T-helper 1 cell (primary cell): ENCODE measurements around the gene SIDT2.
"Not testable (repeated sequence)": the region's sequence is repeated elsewhere in the genome, so short reads cannot be mapped to it uniquely, and the experiment has no call there.

Source experiments
- DNase-seq, 5 donors: peaks; one replicate each; pipeline ENCODE4 v3.0.0-alpha.2; 2012 to 2020
- total RNA-seq, 4 donors: gene quantifications; one replicate each; lab custom pipeline; 2026; lab: John Stamatoyannopoulos, UW

Gene SIDT2
- 58.1 to 82.3 (median 68.1) reads per million in 4 donors for total RNA-seq

DNA sequence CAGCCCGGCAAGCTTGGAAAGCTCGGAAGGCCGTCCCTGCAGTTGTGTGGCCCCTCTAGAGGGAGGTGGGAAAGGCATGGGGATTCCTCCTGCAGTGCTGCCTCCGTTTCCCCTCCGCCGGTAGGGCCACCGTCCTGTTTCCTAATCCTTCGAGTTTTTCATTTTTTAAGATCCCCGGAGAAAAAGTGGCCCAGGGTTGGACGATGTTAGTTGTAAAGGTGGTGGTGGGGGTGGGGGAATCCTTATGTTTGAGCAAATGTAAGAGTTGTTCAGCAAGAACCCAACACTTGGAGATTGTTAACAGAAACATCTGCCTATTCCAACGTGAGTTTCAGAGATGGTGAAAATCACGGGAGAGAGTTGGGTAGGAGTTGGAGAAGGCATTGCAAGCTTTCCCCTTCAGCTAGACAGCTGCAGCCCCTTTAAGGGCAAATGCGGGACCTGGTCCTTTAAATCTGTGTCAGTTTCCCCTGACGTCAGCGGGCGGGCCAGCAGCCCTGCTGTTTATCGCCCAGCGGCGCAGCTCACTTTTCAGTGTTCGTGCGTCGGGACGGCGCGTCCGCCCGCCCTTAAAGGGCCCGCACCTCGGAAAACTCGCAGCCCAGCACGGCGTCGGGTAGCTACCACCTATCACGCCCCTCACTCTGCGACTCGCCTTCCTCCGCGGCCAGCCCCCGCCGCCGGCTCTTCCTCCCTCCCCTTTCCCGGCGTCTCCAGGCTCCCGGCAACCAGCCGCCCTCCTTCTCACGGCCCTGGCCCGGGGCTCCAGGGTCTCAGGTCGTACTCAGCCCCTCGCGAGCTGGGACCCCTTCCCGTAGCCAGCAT is at the start of gene SIDT2:
SIDT2 (plus strand) TSS at position 534 of the 825 bp plus-strand sequence. CDS start 521 bp downstream, outside the sequence.
- DNase-seq, result peak; percentile 74 to 93 (median 84)

- not testable (repeated sequence) for DNase-seq
Measured at GRCh38 chr11:117130396-117130795, 48.1 kb upstream of the SIDT2 start.

DNA sequence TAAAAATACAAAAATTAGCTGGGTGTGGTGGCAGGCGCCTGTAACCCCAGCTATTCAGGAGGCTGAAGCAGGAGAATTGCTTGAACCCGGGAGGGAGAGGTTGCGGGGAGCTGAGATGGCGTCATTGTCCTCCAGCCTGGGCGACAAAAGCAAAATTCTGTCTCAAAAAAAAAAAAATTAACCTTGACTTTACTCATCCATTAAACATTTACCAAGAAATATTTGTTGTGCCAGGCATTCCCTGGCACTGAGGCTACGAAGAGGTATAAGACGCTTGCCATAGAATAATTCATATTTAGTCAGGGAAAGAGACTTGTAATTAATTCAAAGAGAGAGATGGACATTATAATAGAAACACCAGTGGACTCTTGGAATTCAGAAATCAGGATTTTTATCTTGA is 47.7 kb upstream of the SIDT2 start:
- DNase-seq, result no peak

DNA sequence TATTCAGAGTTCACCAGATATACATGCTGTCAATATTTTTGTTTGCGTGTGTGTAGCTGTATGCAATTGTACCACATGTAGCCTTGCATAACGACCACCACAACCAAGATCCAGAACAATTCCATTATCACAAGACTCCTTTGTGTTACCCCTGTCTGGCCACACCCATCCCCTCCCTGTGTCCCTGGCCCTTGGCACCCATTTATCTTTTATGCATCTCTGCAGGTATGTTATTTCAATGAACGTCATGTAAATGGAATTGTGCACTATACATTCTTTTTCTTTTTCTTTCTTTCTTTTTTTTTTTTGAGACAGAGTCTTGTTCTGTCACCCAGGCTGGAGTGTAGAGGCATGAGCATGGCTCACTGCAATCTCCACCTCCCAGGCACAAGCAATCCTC is 44.1 kb upstream of the SIDT2 start:
- no peak for DNase-seq

- DNase-seq, result not testable (repeated sequence)
Measured at GRCh38 chr11:117134979-117135378, 43.6 kb upstream of the SIDT2 start.

- not testable (repeated sequence) for DNase-seq
Measured at GRCh38 chr11:117137223-117138086, 41.1 kb upstream of the SIDT2 start.

DNA sequence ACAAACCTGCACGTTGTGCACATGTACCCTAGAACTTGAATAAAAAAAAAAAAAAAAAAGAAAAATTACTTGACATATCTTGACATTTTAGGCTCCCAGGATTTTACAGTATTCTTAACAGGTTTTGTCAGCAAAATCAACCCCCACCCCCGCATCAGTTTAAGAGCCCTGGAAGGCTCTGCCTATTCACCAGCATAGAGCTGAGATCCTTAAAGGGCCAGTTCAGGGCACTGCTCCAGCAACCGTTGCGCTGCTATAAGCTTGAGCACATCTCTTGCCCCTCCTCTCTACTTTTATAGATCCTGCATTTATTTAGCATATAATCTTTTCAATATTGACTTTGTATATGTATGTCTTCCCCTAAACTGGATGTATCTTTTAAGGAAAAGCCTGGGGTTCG is 35.2 kb upstream of the SIDT2 start:
- peak in 1 of 5 donors; percentile 24 for DNase-seq

GRCh38 chr11:117143871-117144476 is 34.6 kb upstream of the SIDT2 start, which contains the start of gene PAFAH1B2:
TSS of gene PAFAH1B2 (plus strand) at chr11:117144287. CDS start at chr11:117152448, 8,161 bp downstream.
- DNase-seq, result peak; percentile 90 to 95 (median 93)

DNA sequence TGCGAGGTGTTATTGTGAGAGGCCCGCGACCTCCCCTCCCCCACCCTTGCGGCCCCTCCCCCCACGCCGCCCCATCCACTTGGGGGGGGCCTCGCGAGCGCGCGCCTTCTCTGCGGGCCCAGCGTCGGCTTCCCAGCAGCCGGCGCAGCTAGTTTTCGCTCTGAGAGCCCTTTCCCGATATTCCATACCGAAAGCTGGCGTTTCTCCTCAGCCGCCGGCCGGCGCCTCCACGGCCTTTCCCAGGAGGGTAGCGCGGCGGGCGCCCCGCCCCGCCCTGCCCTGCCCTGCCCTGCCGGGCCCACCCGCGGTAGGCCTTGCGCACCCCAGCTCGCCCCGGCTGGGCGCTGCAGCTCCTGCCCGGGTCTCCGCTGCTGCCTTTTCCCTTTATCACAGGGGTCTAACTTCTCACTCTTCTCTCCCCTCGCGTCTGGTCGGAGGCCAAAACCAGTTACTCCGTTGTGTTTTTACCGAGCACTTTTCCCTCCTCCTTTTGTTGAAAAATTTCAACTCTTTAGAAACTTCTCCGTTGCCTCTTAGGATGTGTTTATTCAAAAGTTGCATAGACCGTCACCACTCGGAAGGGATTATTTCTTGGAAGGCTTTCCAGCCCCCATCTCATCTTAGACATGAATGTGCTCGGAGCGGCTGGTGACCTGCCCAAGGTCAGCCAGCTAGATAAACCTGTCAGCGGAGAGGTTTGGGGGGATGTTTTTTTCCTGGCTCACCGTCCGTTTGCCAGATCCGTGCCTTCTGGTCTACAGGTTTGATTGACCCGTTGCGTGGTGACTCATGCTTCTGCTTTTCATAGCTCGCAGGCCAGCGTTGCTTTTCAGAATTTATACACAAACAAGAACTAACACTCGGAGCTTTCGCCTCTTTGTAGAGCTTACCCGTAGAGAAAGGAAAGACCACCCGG is 33.8 kb upstream of the SIDT2 start:
- DNase-seq, result peak in 4 of 5 donors; percentile 10 to 30 (median 18)

DNA sequence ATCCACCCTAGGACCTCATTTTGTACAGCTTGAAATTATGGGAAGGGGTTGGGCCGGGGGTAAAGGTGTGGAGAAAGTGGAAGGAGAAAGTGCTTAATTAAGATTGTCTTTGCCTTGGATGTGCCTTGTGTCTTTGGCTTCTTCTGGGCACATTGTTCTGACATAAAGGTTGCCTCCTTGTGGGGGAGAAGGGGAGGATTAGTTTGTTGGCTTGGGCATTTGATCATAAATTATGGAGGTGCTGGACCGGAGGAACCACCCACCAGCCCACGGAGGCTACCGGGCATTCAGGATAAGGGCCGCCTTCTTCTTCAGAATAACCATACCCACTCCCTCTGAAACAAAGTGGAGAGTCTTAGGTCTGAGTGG is 33.2 kb upstream of the SIDT2 start:
- peak in 2 of 5 donors; percentile 15 to 21 for DNase-seq

GRCh38 chr11:117146521-117146920 is 32.0 kb upstream of the SIDT2 start:
- no peak for DNase-seq

- no peak for DNase-seq
Measured at GRCh38 chr11:117152066-117152465, 26.5 kb upstream of the SIDT2 start.

- DNase-seq, result no peak
Measured at GRCh38 chr11:117154468-117154867, 24.1 kb upstream of the SIDT2 start.

DNA sequence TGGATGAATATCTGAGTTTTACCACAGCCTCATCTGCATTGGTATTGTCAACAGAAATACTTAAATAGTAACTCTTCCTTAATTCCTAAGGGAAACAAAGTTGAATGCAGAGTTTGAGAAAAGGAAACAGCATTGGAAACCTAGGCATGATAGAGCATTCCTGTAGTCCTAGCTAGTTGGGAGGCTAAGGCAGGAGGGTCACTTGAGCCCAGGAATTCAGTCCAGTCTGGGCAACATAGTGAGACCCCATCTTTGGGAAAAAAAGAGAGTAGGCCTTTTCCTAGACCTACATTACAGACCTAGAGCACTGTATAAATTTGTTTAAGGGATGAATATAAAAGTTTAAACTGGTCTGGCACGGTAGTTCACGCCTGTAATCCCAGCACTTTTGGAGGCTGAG is 21.0 kb upstream of the SIDT2 start:
- no peak for DNase-seq

- DNase-seq, result no peak
Measured at GRCh38 chr11:117159892-117160291, 18.7 kb upstream of the SIDT2 start.

DNA sequence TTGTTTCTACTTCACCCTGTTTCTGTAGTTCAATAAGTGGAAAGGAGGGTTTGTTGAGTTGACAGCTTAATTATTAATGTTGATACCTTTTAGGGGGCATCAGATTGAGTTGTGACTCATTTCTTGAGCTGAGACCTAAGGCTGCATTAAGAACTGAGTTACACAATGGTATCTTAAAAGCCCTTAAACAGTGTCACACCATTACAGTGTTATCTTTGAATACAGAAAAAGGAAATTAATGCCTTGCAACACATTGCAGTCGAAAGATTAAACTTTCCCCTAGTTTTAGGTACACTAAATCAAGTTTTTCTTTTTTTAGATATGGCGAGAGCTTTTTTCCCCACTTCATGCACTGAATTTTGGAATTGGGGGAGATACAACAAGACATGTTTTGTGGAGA is 17.7 kb upstream of the SIDT2 start:
- DNase-seq, result no peak

GRCh38 chr11:117166491-117166890 is 12.1 kb upstream of the SIDT2 start:
- DNase-seq, result no peak

DNA sequence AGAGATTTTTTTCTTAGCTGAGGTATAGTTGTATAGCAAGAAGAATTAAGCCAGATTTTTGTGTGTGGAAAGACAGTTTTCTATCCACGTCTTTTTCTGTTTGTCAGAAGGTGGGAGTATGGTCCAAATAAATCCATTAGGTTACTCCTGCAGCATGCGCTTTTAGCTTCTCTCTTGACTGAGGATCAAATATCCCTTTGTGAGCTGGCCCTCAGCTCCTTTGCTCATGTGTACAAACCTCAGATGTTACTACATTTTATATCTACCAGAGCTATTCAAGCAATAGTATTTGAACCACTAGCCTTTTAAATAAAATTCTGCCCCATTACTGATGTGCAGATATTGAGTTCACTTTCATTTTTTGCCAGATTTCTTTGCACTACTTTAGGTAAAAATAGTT is 8.8 kb upstream of the SIDT2 start:
- no peak for DNase-seq

GRCh38 chr11:117170210-117170609 is 8.3 kb upstream of the SIDT2 start:
- DNase-seq, result no peak

- DNase-seq, result no peak
Measured at GRCh38 chr11:117171007-117171403, 7.5 kb upstream of the SIDT2 start.

GRCh38 chr11:117171404-117172061 is 7.0 kb upstream of the SIDT2 start:
- DNase-seq, result no peak
